OCI-LY1 (cell line): ENCODE measurements around the gene KCNH8.

Experiments
- EZH2 ChIP-seq: fragments of 200-600 bp; sonication (generic), shearing (Covaris generic); IDR thresholded peaks from 2 replicates; pipeline ENCODE4 v1.8.0; 2017; ENCODE audit warnings: borderline replicate concordance, mixed run types, mild to moderate bottlenecking, antibody characterized with exemption, low read length, moderate library complexity, mixed read lengths
- TF ChIP-seq, protein P1 (sequence below): fragments of 200-600 bp; sonication (generic), shearing (Covaris generic); IDR thresholded peaks from 2 replicates; pipeline ENCODE4 v1.5.1; 2017; ENCODE audit warnings: mild to moderate bottlenecking, antibody characterized with exemption, low read length, moderate library complexity, mixed read lengths

- TF ChIP-seq, protein P1, sequence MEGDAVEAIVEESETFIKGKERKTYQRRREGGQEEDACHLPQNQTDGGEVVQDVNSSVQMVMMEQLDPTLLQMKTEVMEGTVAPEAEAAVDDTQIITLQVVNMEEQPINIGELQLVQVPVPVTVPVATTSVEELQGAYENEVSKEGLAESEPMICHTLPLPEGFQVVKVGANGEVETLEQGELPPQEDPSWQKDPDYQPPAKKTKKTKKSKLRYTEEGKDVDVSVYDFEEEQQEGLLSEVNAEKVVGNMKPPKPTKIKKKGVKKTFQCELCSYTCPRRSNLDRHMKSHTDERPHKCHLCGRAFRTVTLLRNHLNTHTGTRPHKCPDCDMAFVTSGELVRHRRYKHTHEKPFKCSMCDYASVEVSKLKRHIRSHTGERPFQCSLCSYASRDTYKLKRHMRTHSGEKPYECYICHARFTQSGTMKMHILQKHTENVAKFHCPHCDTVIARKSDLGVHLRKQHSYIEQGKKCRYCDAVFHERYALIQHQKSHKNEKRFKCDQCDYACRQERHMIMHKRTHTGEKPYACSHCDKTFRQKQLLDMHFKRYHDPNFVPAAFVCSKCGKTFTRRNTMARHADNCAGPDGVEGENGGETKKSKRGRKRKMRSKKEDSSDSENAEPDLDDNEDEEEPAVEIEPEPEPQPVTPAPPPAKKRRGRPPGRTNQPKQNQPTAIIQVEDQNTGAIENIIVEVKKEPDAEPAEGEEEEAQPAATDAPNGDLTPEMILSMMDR = no peak
- no peak for TF ChIP-seq EZH2
These were observed 426.0 kb downstream of the KCNH8 start for GRCh38 chr3:19574268-19574667.
